Stomach (tissue), 9 donors: ENCODE results near the gene SCN11A. TPM values are rescaled to one million over a fixed set of nuclear protein-coding genes. Genes with fewer than 3 reads are reported as not detected.

Source experiments
- DNase-seq, 2 donors: peaks; one replicate each; pipeline versions ENCODE4 v3.0.0 to v3.0.0-alpha.2; 2013 to 2019
- H3K27ac ChIP-seq, 5 donors: fragments of 200-600 bp in 4 of 5; sonication (generic) in 4 of 5; one replicate each; pipeline ENCODE4 v1.5.1; 2013 to 2019; ENCODE audit warnings: mild to moderate bottlenecking in 1 of 5, moderate library complexity in 1 of 5
- H3K27me3 ChIP-seq, 3 donors: fragments of 200-600 bp; sonication (generic); one replicate each; pipeline ENCODE4 v1.5.1; 2017 to 2019; ENCODE audit warnings: mixed run types in 1 of 3
- H3K36me3 ChIP-seq, 4 donors: fragments of 200-600 bp; sonication (generic); 1 replicate in 3 of 4; 2 replicates in 1 of 4; pipeline ENCODE4 v1.5.1; 2016 to 2019
- H3K4me1 ChIP-seq, 4 donors: fragments of 200-600 bp; sonication (generic); one replicate each; pipeline ENCODE4 v1.5.1; 2016 to 2019
- H3K4me3 ChIP-seq, 4 donors: fragments of 200-600 bp; sonication (generic) in 3 of 4; one replicate each; pipeline ENCODE4 v1.5.1; 2016 to 2019; ENCODE audit warnings: mild to moderate bottlenecking in 1 of 4
- H3K9me3 ChIP-seq, 4 donors: fragments of 200-600 bp; sonication (generic); one replicate each; pipeline ENCODE4 v1.5.1; 2016 to 2019
- CTCF ChIP-seq, 7 experiments: fragments of 450-650 bp in 4 of 7; fragments of 200-600 bp in 3 of 7; sonication (generic) in 3 of 7; IDR thresholded peaks; one replicate each; pipeline ENCODE4 v1.5.1; 2016 to 2019; ENCODE audit warnings: antibody characterized with exemption in 7 of 7, control low read depth in 2 of 7, mild to moderate bottlenecking in 1 of 7
- EP300 ChIP-seq: sonication (generic); formaldehyde crosslinking; IDR thresholded peaks from one replicate; pipeline ENCODE4 v1.6.1; 2017; ENCODE audit warnings: antibody characterized with exemption
- POLR2A ChIP-seq, 4 donors: fragments of 450-650 bp; IDR thresholded peaks; one replicate each; pipeline ENCODE4 v1.6.1; 2016; ENCODE audit warnings: antibody characterized with exemption in 4 of 4, control low read depth in 2 of 4, mild to moderate bottlenecking in 1 of 4, moderate library complexity in 1 of 4
- POLR2AphosphoS5 ChIP-seq, 3 donors: sonication (generic); formaldehyde crosslinking; IDR thresholded peaks; one replicate each; pipeline ENCODE4 v1.6.1; 2016; ENCODE audit warnings: antibody characterized with exemption in 3 of 3
- WGBS, 5 donors: extraction: QIAGEN DNeasy Blood & Tissue Kit in 3 of 5; methylation state at CpG; one replicate each; pipeline versions ENCODE4 v1.1.5 to v1.1.7; 2013 to 2018; 5-methylcytosine and 5-hydroxymethylcytosine counted together
- intact Hi-C: fragments of 100-400 bp; cut with DNase I; formaldehyde crosslinking; loops from one replicate; pipeline ENCODE4 v1.15.1; 2023; ENCODE audit warnings: low total_unique reads
- polyA plus RNA-seq, 3 donors: library from polyadenylated mRNA; stranded (reverse); fragments of 200-250 nt; gene quantifications; one replicate each; pipeline ENCODE4 v1.2.3, GENCODE V29; 2013
- total RNA-seq, 5 donors: library from RNA; depleted of rRNA; stranded (reverse); fragments of >200 nt; gene quantifications; one replicate each; pipeline versions ENCODE4 v1.1.0 to v1.2.3, GENCODE V29; 2014 to 2016
- donor health status: healthy with polysubstance abuse.
- donor health status: Bipolar disorder and iron deficiency.
- donor health status: healthy.

The SCN11A gene
- total and polyA plus RNA-seq, 8 donors = 0.14 to 1.1 (median 0.15) TPM; not detected in 5

GRCh38 chr3:39096775-39097174 is 45.0 kb upstream of the SCN11A start:
- Histone ChIP-seq H3K27ac (peak overlapping the region in 4 of 5 donors; percentile 15 to 39 (median 28)), H3K4me3 (no peak overlapping the region), H3K27me3 (no peaks in the 10 kb centered on the region), H3K9me3 (no peaks in the 10 kb centered on the region), H3K4me1 (peaks cover 0 to 30% (median 5%) of the 10 kb centered on the region in 4 donors), H3K36me3 (peaks cover 63 to 96% (median 93%) of the 10 kb centered on the region in 4 donors)
- intact Hi-C loops = no loop called here
- TF ChIP-seq POLR2AphosphoS5 (IDR thresholded peaks at IDR 0.05) (no peak), POLR2A (IDR thresholded peaks at IDR 0.05) (no peak), CTCF (IDR thresholded peaks at IDR 0.05) (no peak), EP300 (no peak)
- WGBS, 5 donors = 17 to 41% (median 23%) methylated on average over 3 of the region's 3 CpGs
- DNase-seq = peak in 1 of 2 donors; percentile 37

- H3K27ac ChIP-seq = peak overlapping the region in 1 of 5 donors; percentile 11
- 63 to 80% (median 68%) methylated on average over 3 of the region's 3 CpGs for WGBS, 5 donors
- H3K36me3 ChIP-seq = peaks cover 61 to 100% (median 100%) of the 10 kb centered on the region in 4 donors
- no peak overlapping the region for H3K4me3 ChIP-seq
- peaks cover 0 to 21% (median 0%) of the 10 kb centered on the region in 4 donors for H3K4me1 ChIP-seq
- H3K27me3 ChIP-seq = no peaks in the 10 kb centered on the region
- TF ChIP-seq POLR2AphosphoS5 (IDR thresholded peaks at IDR 0.05) (no peak), EP300 (no peak), POLR2A (IDR thresholded peaks at IDR 0.05) (no peak), CTCF (IDR thresholded peaks at IDR 0.05) (no peak)
- H3K9me3 ChIP-seq = no peaks in the 10 kb centered on the region
- intact Hi-C loops = no loop called here
- no peak for DNase-seq
Observed at GRCh38 chr3:39095778-39096177, 44.0 kb upstream of the SCN11A start.

GRCh38 chr3:39094851-39095677 is 43.3 kb upstream of the SCN11A start:
- Histone ChIP-seq H3K9me3 (no peaks in the 10 kb centered on the region), H3K27me3 (no peaks in the 10 kb centered on the region), H3K27ac (no peak overlapping the region), H3K36me3 (peaks cover 55 to 100% (median 100%) of the 10 kb centered on the region in 4 donors), H3K4me3 (no peak overlapping the region), H3K4me1 (peaks cover 0 to 19% (median 0%) of the 10 kb centered on the region in 4 donors)
- DNase-seq = no peak
- TF ChIP-seq CTCF (IDR thresholded peaks at IDR 0.05) = no peak
- TF ChIP-seq POLR2A (IDR thresholded peaks at IDR 0.05) = no peak
- no peak for TF ChIP-seq EP300
- no peak for TF ChIP-seq POLR2AphosphoS5 (IDR thresholded peaks at IDR 0.05)
- intact Hi-C loops = no loop called here
- WGBS, 5 donors = 79 to 86% (median 82%) methylated on average over 7 of the region's 7 CpGs

- Histone ChIP-seq H3K4me3 (no peak overlapping the region), H3K27ac (no peak overlapping the region), H3K36me3 (peaks cover 52 to 100% (median 100%) of the 10 kb centered on the region in 4 donors), H3K27me3 (no peaks in the 10 kb centered on the region), H3K4me1 (peaks cover 0 to 6% (median 0%) of the 10 kb centered on the region in 4 donors), H3K9me3 (no peaks in the 10 kb centered on the region)
- intact Hi-C loops = no loop called here
- no peak for DNase-seq
- WGBS, 5 donors = 88 to 98% (median 90%) methylated on average over 2 of the region's 2 CpGs
- no peak for TF ChIP-seq POLR2AphosphoS5 (IDR thresholded peaks at IDR 0.05)
- TF ChIP-seq POLR2A (IDR thresholded peaks at IDR 0.05) = no peak
- TF ChIP-seq CTCF (IDR thresholded peaks at IDR 0.05) = no peak
- TF ChIP-seq EP300 = no peak
Observed at GRCh38 chr3:39090922-39091321, 39.2 kb upstream of the SCN11A start.
